ENCODE data around the gene COL8A2.
A peak's percentile ranks its signal among the peaks of the same experiment; 100 is the strongest.

COL8A2 gene

DNA sequence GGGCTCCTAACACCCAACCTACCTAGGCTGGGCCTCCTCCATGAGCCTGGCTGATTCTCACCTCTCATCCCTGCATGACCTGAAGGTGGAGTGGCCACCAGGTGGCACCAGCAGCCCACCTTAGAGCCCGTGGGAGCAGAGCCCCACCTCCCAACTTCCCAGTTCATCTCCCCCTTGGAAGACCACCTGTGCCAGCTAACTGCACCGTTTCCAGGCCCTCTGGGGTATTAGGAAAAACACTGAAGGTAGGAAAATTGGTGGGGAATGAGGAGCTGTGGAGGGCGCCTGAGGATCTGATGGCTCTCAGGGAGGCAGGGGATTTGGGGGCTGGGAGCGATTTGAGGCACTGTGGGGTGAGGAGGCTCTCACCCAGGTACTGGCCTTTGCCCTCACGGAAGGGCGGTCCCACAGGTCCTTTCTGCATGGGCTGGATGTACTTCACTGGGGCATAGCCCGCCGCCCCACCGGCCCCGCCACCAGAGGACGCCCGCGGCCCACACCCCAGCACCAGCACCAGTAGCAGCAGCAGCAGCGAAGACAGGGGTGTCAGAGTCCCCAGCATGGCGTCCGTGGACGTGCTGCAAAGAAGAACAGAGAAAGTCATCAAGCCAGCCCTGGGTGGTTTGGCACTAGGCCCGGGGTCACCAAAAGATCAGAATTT, 25.2 kb downstream of the COL8A2 start:
- H3K36me3 ChIP-seq (ENCODE audit: insufficient read depth) = no peaks in the 10 kb centered on the region
- no peaks in the 10 kb centered on the region for H3K27me3 ChIP-seq (ENCODE audit: insufficient read depth, low read depth)
- TF ChIP-seq, protein P1, sequence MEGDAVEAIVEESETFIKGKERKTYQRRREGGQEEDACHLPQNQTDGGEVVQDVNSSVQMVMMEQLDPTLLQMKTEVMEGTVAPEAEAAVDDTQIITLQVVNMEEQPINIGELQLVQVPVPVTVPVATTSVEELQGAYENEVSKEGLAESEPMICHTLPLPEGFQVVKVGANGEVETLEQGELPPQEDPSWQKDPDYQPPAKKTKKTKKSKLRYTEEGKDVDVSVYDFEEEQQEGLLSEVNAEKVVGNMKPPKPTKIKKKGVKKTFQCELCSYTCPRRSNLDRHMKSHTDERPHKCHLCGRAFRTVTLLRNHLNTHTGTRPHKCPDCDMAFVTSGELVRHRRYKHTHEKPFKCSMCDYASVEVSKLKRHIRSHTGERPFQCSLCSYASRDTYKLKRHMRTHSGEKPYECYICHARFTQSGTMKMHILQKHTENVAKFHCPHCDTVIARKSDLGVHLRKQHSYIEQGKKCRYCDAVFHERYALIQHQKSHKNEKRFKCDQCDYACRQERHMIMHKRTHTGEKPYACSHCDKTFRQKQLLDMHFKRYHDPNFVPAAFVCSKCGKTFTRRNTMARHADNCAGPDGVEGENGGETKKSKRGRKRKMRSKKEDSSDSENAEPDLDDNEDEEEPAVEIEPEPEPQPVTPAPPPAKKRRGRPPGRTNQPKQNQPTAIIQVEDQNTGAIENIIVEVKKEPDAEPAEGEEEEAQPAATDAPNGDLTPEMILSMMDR (conservative IDR thresholded peaks at IDR 0.05; ENCODE audit: low read depth, low read length) = peak; percentile 94
- H2AFZ ChIP-seq (ENCODE audit: low read depth) = peak overlapping the region; percentile 55; the same call in 1 of the 2 replicates
- H3K9ac ChIP-seq = no peak overlapping the region
- no peaks in the 10 kb centered on the region for H4K20me1 ChIP-seq (ENCODE audit: insufficient read depth)
- H3K4me1 ChIP-seq (ENCODE audit: low read depth, poor library complexity, severe bottlenecking) = no peaks in the 10 kb centered on the region
- no peak overlapping the region for H3K27ac ChIP-seq
- no peaks in the 10 kb centered on the region for H3K79me2 ChIP-seq (ENCODE audit: insufficient read depth, low read depth)
- no peak overlapping the region for H3K4me3 ChIP-seq (IDR thresholded peaks at IDR 0.05; ENCODE audit: insufficient read depth, low read depth, low read length)
- H3K4me2 ChIP-seq = peak overlapping the region; percentile 5; the same call in 1 of the 2 replicates

DNA sequence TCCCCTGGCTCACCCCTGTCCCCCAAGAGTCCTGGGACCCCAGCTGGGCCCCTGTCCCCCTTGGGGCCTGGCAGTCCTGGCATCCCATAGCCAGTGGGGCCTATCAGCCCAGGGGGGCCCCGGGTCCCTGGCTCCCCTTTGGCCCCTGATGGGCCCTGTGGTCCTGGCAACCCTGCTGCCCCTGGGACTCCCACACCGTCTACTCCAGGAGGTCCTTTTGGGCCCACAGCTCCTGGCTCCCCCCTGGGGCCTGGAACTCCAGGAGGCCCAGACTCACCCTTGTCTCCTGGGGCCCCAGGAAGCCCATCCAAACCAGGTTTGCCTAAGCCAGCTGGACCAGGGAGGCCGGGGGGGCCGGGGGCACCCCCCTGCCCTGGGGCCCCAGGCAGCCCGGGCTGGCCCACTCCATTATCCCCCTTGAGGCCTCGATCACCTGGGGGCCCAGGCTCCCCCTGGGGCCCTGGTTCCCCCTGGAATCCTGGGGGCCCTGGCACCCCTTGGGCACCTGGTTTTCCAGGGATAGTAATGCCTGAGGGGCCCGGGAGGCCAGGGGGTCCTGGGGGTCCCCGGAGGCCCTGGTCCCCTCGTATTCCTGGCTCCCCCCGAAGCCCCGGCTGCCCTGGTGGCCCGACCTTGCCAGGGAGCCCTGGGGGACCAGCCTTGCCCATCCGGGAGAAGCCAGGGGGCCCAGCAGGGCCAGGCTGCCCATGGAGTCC, 26.2 kb downstream of the COL8A2 start:
- Histone ChIP-seq H3K27ac (no peak overlapping the region), H3K27me3 (ENCODE audit: insufficient read depth, low read depth) (no peaks in the 10 kb centered on the region), H3K9ac (no peak overlapping the region), H4K20me1 (ENCODE audit: insufficient read depth) (no peaks in the 10 kb centered on the region), H3K4me3 (IDR thresholded peaks at IDR 0.05; ENCODE audit: insufficient read depth, low read depth, low read length) (no peak overlapping the region), H3K79me2 (ENCODE audit: insufficient read depth, low read depth) (no peaks in the 10 kb centered on the region), H2AFZ (ENCODE audit: low read depth) (peak overlapping the region; percentile 55; the same call in 1 of the 2 replicates), H3K4me2 (no peak overlapping the region), H3K36me3 (ENCODE audit: insufficient read depth) (no peaks in the 10 kb centered on the region), H3K4me1 (ENCODE audit: low read depth, poor library complexity, severe bottlenecking) (no peaks in the 10 kb centered on the region)
- TF ChIP-seq, protein P1 (conservative IDR thresholded peaks at IDR 0.05; ENCODE audit: low read depth, low read length) = no peak

DNA sequence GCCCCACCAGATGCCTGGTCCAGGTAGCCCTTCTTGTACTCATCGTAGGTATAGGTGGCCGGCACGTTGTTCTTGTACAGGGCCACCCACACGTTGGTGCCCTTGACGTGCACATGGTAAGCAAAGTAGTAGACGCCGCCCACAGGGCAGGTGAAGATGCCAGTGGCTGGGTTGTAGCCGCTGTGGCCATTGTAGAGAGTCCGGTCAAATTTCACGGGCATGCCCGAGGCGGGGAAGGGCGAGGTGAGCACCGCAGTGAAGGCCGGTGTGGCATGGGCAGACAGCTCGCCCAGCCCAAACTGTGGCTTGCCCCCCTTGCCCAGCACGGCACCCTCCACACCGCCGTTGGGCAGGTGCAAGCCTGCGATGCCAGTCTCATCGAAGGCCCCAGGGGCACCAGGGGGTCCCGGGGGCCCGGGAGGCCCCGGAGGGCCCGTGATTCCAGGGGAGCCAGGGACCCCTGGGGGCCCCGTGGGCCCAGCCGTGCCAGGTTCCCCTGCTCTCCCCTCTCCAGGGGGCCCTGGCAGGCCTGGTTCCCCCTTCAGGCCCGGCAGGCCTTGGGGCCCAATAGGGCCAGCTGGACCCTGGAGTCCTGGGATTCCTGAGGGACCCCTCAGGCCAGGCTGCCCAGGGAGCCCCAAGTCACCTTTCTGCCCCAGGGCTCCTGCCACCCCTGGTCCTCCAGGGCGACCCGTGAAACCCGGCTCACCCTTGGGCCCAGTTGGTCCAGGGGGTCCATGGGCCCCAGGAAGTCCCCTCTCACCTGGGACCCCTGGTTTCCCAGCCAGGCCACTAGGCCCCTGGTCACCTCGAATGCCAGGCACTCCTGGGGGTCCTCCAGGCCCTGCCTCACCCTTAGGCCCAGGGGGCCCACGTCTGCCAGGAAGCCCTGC, 27.1 kb downstream of the COL8A2 start:
- H3K4me2 ChIP-seq = no peak overlapping the region
- no peak overlapping the region for H3K27ac ChIP-seq
- no peaks in the 10 kb centered on the region for H4K20me1 ChIP-seq (ENCODE audit: insufficient read depth)
- no peak overlapping the region for H3K9ac ChIP-seq
- H2AFZ ChIP-seq (ENCODE audit: low read depth) = no peak overlapping the region
- no peaks in the 10 kb centered on the region for H3K4me1 ChIP-seq (ENCODE audit: low read depth, poor library complexity, severe bottlenecking)
- H3K79me2 ChIP-seq (ENCODE audit: insufficient read depth, low read depth) = no peaks in the 10 kb centered on the region
- H3K4me3 ChIP-seq (IDR thresholded peaks at IDR 0.05; ENCODE audit: insufficient read depth, low read depth, low read length) = no peak overlapping the region
- TF ChIP-seq, protein P1 (conservative IDR thresholded peaks at IDR 0.05; ENCODE audit: low read depth, low read length) = no peak
- H3K36me3 ChIP-seq (ENCODE audit: insufficient read depth) = no peaks in the 10 kb centered on the region
- no peaks in the 10 kb centered on the region for H3K27me3 ChIP-seq (ENCODE audit: insufficient read depth, low read depth)

DNA sequence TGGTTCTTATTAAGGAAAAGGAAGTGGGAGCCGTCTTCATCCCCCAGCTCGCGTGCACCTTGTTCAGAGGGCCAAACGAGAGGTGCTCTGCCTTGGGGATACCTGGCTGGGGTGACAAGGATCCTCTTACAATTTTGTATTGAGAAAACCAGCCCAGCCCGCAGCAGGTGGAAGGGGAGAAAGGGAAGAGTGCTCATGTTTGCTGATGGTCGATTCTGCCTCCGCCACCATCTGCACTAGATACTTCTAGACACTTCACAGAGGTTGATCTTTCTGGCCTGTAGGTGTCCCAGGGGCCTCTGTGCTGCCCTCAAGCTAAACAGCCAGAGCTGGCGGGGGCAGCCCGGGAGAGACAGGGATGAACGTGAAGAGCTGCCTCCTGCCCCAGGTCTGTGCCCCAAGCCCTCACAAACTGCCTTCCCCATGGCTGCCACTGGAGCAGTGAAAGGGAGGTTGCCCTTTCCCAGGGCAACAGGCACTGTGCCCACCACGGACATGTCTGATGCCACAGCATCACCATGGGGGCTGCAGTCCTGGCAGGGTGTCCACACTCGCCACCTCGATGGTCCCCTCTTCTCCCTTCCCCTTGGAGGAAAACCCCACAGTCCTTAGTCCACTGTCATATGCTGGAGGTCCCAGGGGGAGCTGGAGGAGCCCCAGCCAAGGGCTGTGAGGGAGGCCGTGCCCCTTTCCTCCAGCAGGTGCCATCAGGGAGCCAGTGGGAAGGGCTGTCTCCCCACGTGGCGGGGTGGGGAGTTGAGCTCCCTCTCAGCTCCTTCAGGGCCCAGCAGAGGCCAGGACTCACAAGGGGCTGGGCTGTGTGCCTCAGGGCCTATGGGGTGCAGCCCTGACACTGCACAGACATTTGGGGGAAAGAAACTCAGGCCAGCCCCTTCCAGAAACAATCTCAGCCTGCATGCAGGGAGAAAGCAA, 28.3 kb downstream of the COL8A2 start:
- H3K27me3 ChIP-seq (ENCODE audit: insufficient read depth, low read depth) = no peaks in the 10 kb centered on the region
- no peak overlapping the region for H3K27ac ChIP-seq
- H4K20me1 ChIP-seq (ENCODE audit: insufficient read depth) = no peaks in the 10 kb centered on the region
- TF ChIP-seq, protein P1 (conservative IDR thresholded peaks at IDR 0.05; ENCODE audit: low read depth, low read length) = no peak
- H2AFZ ChIP-seq (ENCODE audit: low read depth) = no peak overlapping the region
- no peaks in the 10 kb centered on the region for H3K79me2 ChIP-seq (ENCODE audit: insufficient read depth, low read depth)
- no peak overlapping the region for H3K4me3 ChIP-seq (IDR thresholded peaks at IDR 0.05; ENCODE audit: insufficient read depth, low read depth, low read length)
- H3K4me2 ChIP-seq = no peak overlapping the region
- H3K9ac ChIP-seq = no peak overlapping the region
- H3K4me1 ChIP-seq (ENCODE audit: low read depth, poor library complexity, severe bottlenecking) = no peaks in the 10 kb centered on the region
- no peaks in the 10 kb centered on the region for H3K36me3 ChIP-seq (ENCODE audit: insufficient read depth)
